Type B pancreatic cell (in vitro differentiated cells): ENCODE measurements around the gene IMMP2L. TPM values are rescaled to one million over a fixed set of nuclear protein-coding genes. Genes with fewer than 3 reads are reported as not detected.

ENCODE experiments used
- DNase-seq: peaks from one replicate; pipeline ENCODE4 v3.0.0; 2021; ENCODE audit warnings: mixed read lengths; ENCODE audit not compliant: unreplicated experiment; ENCODE audit errors: extremely low spot score
- H3K27ac Mint-ChIP-seq: 2 replicates; pipeline ENCODE4 v1.8.0; 2021; ENCODE audit warnings: mild to moderate bottlenecking, mixed read lengths
- H3K27me3 Mint-ChIP-seq: 2 replicates; pipeline ENCODE4 v1.8.0; 2021; ENCODE audit warnings: mixed read lengths
- H3K36me3 Mint-ChIP-seq: 2 replicates; pipeline ENCODE4 v1.8.0; 2021; ENCODE audit warnings: mixed read lengths
- H3K4me1 Mint-ChIP-seq: one replicate; pipeline ENCODE4 v1.8.0; 2021; ENCODE audit warnings: mixed read lengths; ENCODE audit not compliant: unreplicated experiment
- H3K4me3 Mint-ChIP-seq: 2 replicates; pipeline ENCODE4 v1.8.0; 2021; ENCODE audit warnings: mild to moderate bottlenecking, mixed read lengths
- H3K9me3 Mint-ChIP-seq: 2 replicates; pipeline ENCODE4 v1.8.0; 2021; ENCODE audit warnings: mixed read lengths
- CTCF ChIP-seq: fragments of 200-600 bp; sonication (generic); conservative IDR thresholded peaks from 2 replicates; pipeline ENCODE4 v1.5.0; 2021; ENCODE audit warnings: antibody characterized with exemption, mild to moderate bottlenecking
- total RNA-seq: library from RNA; stranded (reverse); gene quantifications from 2 replicates; pipeline ENCODE4 v1.2.1, GENCODE V29; 2021; ENCODE audit warnings: low replicate concordance

The IMMP2L gene
- total RNA-seq, 1 donor from 2014 or later, result 23.0 TPM

GRCh38 chr7:111343017-111343416, 219.3 kb downstream of the IMMP2L start:
- H3K4me1 Mint-ChIP-seq, result no peaks in the 10 kb centered on the region
- no peak overlapping the region for H3K27ac Mint-ChIP-seq
- H3K27me3 Mint-ChIP-seq, result no peaks in the 10 kb centered on the region
- no peak for TF ChIP-seq CTCF
- peaks cover 6% of the 10 kb centered on the region for H3K36me3 Mint-ChIP-seq
- H3K4me3 Mint-ChIP-seq, result no peak overlapping the region
- no peak for DNase-seq
- H3K9me3 Mint-ChIP-seq, result peaks cover 15% of the 10 kb centered on the region

GRCh38 chr7:111339006-111339405, 223.3 kb downstream of the IMMP2L start:
- Mint-ChIP-seq H3K27ac (no peak overlapping the region), H3K36me3 (peaks cover 6% of the 10 kb centered on the region), H3K4me1 (no peaks in the 10 kb centered on the region), H3K4me3 (no peak overlapping the region), H3K27me3 (no peaks in the 10 kb centered on the region), H3K9me3 (peaks cover 9% of the 10 kb centered on the region)
- TF ChIP-seq CTCF, result no peak
- no peak for DNase-seq

DNA sequence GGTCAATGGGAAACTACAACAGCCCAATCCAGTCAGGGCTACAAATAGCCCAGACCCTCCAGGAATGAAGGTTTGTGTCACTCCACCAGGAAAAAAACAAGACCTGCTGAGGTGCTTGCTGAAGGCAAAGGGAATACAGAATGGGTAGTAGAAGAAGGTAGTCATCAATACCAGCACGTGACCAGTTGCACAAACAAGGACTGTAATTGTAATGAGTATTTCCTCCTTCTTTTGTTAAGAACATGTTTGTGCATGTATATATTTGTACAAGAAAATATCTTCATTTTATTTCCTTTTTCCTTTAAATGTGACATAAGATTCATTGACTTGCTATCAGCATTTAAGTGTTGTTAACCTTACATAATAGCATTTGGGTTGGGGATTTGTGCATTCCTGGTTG, 229.3 kb downstream of the IMMP2L start:
- no peak for TF ChIP-seq CTCF
- Mint-ChIP-seq H3K4me3 (no peak overlapping the region), H3K36me3 (no peaks in the 10 kb centered on the region), H3K4me1 (no peaks in the 10 kb centered on the region), H3K27me3 (no peaks in the 10 kb centered on the region), H3K27ac (no peak overlapping the region), H3K9me3 (no peaks in the 10 kb centered on the region)
- DNase-seq, result no peak

DNA sequence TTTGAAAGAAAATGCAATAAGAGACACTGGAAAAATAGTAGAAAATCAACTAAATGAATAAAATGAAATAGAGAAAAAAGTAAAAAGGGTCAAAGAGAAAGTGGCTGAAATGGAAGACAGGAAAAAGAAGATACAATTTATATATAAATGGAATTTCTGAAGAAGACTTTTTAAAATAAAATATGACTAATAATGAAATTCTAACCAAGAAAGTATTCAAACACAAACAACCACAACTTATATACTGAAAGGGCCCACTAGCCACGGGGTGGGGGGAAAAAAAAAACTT, 232.1 kb downstream of the IMMP2L start:
- Mint-ChIP-seq H3K4me1 (no peaks in the 10 kb centered on the region), H3K27me3 (no peaks in the 10 kb centered on the region), H3K9me3 (no peaks in the 10 kb centered on the region)

GRCh38 chr7:111329367-111330234, 232.7 kb downstream of the IMMP2L start:
- DNase-seq, result no peak
- Mint-ChIP-seq H3K36me3 (no peaks in the 10 kb centered on the region), H3K9me3 (no peaks in the 10 kb centered on the region), H3K4me1 (no peaks in the 10 kb centered on the region), H3K27ac (no peak overlapping the region), H3K4me3 (no peak overlapping the region), H3K27me3 (no peaks in the 10 kb centered on the region)
- TF ChIP-seq CTCF, result no peak

More for the DNA sequence above, 232.1 kb downstream of the IMMP2L start:
- Mint-ChIP-seq H3K36me3 (no peaks in the 10 kb centered on the region), H3K4me3 (no peak overlapping the region), H3K27ac (no peak overlapping the region)
- DNase-seq, result no peak
- no peak for TF ChIP-seq CTCF
